Measurements from ENCODE around the gene STARD7. TPM values are rescaled to one million over a fixed set of nuclear protein-coding genes. Genes with fewer than 3 reads are reported as not detected.

Gene STARD7
- total and polyA plus RNA-seq, 9 of the 15 experiments (the other 6 are each of a cell fraction or from before 2014, with no cell fraction given): 90.9 to 196 (median 145) TPM

- TF ChIP-seq IRF9 (tag; IDR thresholded peaks at IDR 0.05): no peak
- TF ChIP-seq HNRNPH1 (optimal IDR thresholded peaks at IDR 0.05; ENCODE audit: low read depth, low read length): no peak
- TF ChIP-seq IRF1 (CRISPR knock-in tag; IDR thresholded peaks at IDR 0.05; ENCODE audit: borderline replicate concordance): no peak
- TF ChIP-seq ATF4 (CRISPR knock-in tag; IDR thresholded peaks at IDR 0.05): no peak
- no peak for TF ChIP-seq WHSC1 (IDR thresholded peaks at IDR 0.05; ENCODE audit: low read length)
- no peak for TF ChIP-seq ELF1 (tag; IDR thresholded peaks at IDR 0.05)
- no peak for TF ChIP-seq EGR1 (conservative IDR thresholded peaks at IDR 0.05)
- TF ChIP-seq BRD4 (IDR thresholded peaks at IDR 0.05): no peak
- no peak for TF ChIP-seq FOXP1 (CRISPR knock-in tag; IDR thresholded peaks at IDR 0.05)
- TF ChIP-seq FOXP4 (CRISPR knock-in tag; IDR thresholded peaks at IDR 0.05; ENCODE audit: borderline replicate concordance): no peak
- no peak for TF ChIP-seq POU5F1 (IDR thresholded peaks at IDR 0.05; ENCODE audit: borderline replicate concordance, low read depth, low read length, partially characterized antibody)
These were observed 57.6 kb downstream of the STARD7 start (continued) for GRCh38 chr2:96150791-96151594.

All from K562 (cell line).